ENCODE results near the gene FMO5. TPM values are rescaled to one million over a fixed set of nuclear protein-coding genes. Genes with fewer than 3 reads are reported as not detected.

Gene FMO5
- total and polyA plus RNA-seq, 2 of the 13 experiments (the other 11 are each of a cell fraction or from before 2014, with no cell fraction given) = 48.2 to 149 TPM

GRCh38 chr1:147168626-147169058 lies 56.5 kb downstream of the FMO5 start (continued):
- TF ChIP-seq ONECUT2 (CRISPR knock-in tag; IDR thresholded peaks at IDR 0.05) = peak; percentile 86
- peak; percentile 98 for TF ChIP-seq SALL1 (CRISPR knock-in tag; IDR thresholded peaks at IDR 0.05)
- no peak for TF ChIP-seq MAF1 (CRISPR knock-in tag; IDR thresholded peaks at IDR 0.05; ENCODE audit: borderline replicate concordance)
- TF ChIP-seq CERS6 (CRISPR knock-in tag; IDR thresholded peaks at IDR 0.05) = no peak
- TF ChIP-seq ARID2 (CRISPR knock-in tag; IDR thresholded peaks at IDR 0.05; ENCODE audit: borderline replicate concordance) = no peak
- no peak for TF ChIP-seq AFF4 (CRISPR knock-in tag; IDR thresholded peaks at IDR 0.05)
- no peak for TF ChIP-seq SP140L (CRISPR knock-in tag; IDR thresholded peaks at IDR 0.05; ENCODE audit: borderline replicate concordance)
- no peak for TF ChIP-seq IKZF4 (CRISPR knock-in tag; IDR thresholded peaks at IDR 0.05; ENCODE audit: borderline replicate concordance, low read depth, not compliant biosample characterization)
- TF ChIP-seq ZNF724P (CRISPR knock-in tag; IDR thresholded peaks at IDR 0.05; ENCODE audit: borderline replicate concordance) = no peak

Measured in HepG2 (cell line).